ENCODE data around the gene NDUFA13.

GRCh38 chr19:19539698-19540063 lies 23.7 kb downstream of the NDUFA13 start:
- TF ChIP-seq EZH2phosphoT487 (IDR thresholded peaks at IDR 0.05; ENCODE audit: borderline replicate concordance) (no peak), CTCF (IDR thresholded peaks at IDR 0.05 in 2 of 3, conservative IDR thresholded peaks at IDR 0.05 in 1 of 3; ENCODE audit: borderline replicate concordance in 1 of 3, insufficient read depth in 1 of 3, low read depth in 2 of 3, low read length in 2 of 3) (no peak), REST (IDR thresholded peaks at IDR 0.05; ENCODE audit: low read depth) (no peak)

Data from HCT116 (cell line).